ENCODE measurements around the gene CDK11B.

The CDK11B gene

GRCh38 chr1:1619917-1620361, 38.9 kb downstream of the CDK11B start:
- H3K4me3 ChIP-seq (ENCODE audit: low read depth, low read length) = no peak overlapping the region

GRCh38 chr1:1618396-1619068, 40.3 kb downstream of the CDK11B start:
- no peak for TF ChIP-seq CTCF (IDR thresholded peaks at IDR 0.05; ENCODE audit: borderline replicate concordance, insufficient read depth, low read depth, low read length)
- H3K4me3 ChIP-seq (ENCODE audit: low read depth, low read length) = no peak overlapping the region

More at GRCh38 chr1:1619917-1620361, 38.9 kb downstream of the CDK11B start:
- TF ChIP-seq CTCF (IDR thresholded peaks at IDR 0.05; ENCODE audit: borderline replicate concordance, insufficient read depth, low read depth, low read length) = peak; percentile 54

- no peak for TF ChIP-seq CTCF (IDR thresholded peaks at IDR 0.05; ENCODE audit: borderline replicate concordance, insufficient read depth, low read depth, low read length)
- H3K4me3 ChIP-seq (ENCODE audit: low read depth, low read length) = no peak overlapping the region
Observed at GRCh38 chr1:1617925-1618324, 40.9 kb downstream of the CDK11B start.

- no peak overlapping the region for H3K4me3 ChIP-seq (ENCODE audit: low read depth, low read length)
- TF ChIP-seq CTCF (IDR thresholded peaks at IDR 0.05; ENCODE audit: borderline replicate concordance, insufficient read depth, low read depth, low read length) = no peak
Observed at GRCh38 chr1:1617516-1617915, 41.3 kb downstream of the CDK11B start.

- peak overlapping the region; percentile 89 for H3K4me3 ChIP-seq (ENCODE audit: low read depth, low read length)
- no peak for TF ChIP-seq CTCF (IDR thresholded peaks at IDR 0.05; ENCODE audit: borderline replicate concordance, insufficient read depth, low read depth, low read length)
Observed at GRCh38 chr1:1616838-1617237, 42.0 kb downstream of the CDK11B start.

- TF ChIP-seq CTCF (IDR thresholded peaks at IDR 0.05; ENCODE audit: borderline replicate concordance, insufficient read depth, low read depth, low read length) = no peak
- H3K4me3 ChIP-seq (ENCODE audit: low read depth, low read length) = peak overlapping the region; percentile 89
Observed at GRCh38 chr1:1616045-1616790, 42.6 kb downstream of the CDK11B start.
